T-helper 1 cell treated with Interleukin-12 subunit alpha and Interleukin-12 subunit beta and Interleukin-4 antibody, amounts not matched to agents 30 μg/mL and 1 μg/mL, for 36 hours (primary cell): ENCODE measurements around the gene LUZP1.

ENCODE experiments used
- H3K27ac Mint-ChIP-seq: one replicate; pipeline ENCODE4 v1.8.0; 2021; ENCODE audit warnings: mild to moderate bottlenecking, mixed read lengths
- H3K27me3 Mint-ChIP-seq: one replicate; pipeline ENCODE4 v1.8.0; 2021; ENCODE audit warnings: low read depth, mixed read lengths
- H3K36me3 Mint-ChIP-seq: one replicate; pipeline ENCODE4 v1.8.0; 2021; ENCODE audit warnings: low read depth, mixed read lengths
- H3K4me1 Mint-ChIP-seq: one replicate; pipeline ENCODE4 v1.8.0; 2021; ENCODE audit warnings: low read depth, mixed read lengths
- H3K4me3 Mint-ChIP-seq: one replicate; pipeline ENCODE4 v1.8.0; 2021; ENCODE audit warnings: mild to moderate bottlenecking, moderate library complexity, mixed read lengths
- H3K9me3 Mint-ChIP-seq: one replicate; pipeline ENCODE4 v1.8.0; 2021; ENCODE audit warnings: mixed read lengths

LUZP1 gene

DNA sequence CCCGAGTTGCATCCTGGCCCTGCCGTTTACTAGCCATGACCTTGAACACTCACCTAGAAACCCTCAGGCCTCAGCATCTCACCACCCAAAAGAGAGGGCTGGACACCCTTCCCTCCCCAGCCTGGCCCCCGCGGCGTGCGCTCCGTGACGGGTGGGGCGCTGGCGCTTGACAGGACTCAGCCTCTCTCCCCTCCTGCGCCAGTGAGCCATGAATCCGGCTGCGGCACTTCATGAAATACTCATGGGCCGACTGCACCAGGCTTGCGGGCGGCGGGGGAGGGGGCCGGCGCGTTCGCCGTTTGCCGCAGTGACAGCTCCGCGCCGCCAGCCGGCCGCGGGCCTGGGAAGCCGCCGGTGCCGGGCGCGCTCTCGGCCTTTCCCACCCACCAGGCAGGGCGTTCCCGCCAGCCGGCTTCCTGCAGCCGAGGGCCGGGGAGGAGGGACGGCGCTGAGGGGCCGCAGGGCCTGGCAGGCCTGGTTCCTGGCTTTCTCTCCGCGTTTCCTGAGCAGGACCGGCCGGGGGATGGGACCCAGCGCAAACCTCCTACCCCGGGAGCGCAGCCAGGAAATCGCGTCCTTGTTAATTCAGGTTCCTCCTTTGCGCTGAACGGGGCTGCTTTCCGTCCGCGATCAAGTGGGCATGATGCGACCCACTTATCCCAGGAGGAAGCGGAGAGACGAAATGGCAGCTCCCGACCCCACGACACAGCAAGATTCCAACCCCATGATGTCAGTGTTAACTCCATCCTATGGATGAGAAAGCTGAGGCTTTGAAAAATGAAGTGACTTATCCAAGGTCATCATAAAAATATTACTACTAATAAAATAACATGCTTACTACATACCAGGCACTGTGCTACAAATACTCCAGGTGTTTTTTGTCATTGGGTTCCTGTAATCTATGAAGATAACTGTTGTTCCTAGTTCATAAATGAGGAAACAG lies 9.1 kb upstream of the LUZP1 start:
- Mint-ChIP-seq H3K36me3 (no peaks in the 10 kb centered on the region), H3K4me1 (peaks cover 15% of the 10 kb centered on the region), H3K9me3 (no peaks in the 10 kb centered on the region), H3K27ac (no peak overlapping the region), H3K27me3 (peaks cover 11% of the 10 kb centered on the region), H3K4me3 (peak overlapping the region; percentile 73)

DNA sequence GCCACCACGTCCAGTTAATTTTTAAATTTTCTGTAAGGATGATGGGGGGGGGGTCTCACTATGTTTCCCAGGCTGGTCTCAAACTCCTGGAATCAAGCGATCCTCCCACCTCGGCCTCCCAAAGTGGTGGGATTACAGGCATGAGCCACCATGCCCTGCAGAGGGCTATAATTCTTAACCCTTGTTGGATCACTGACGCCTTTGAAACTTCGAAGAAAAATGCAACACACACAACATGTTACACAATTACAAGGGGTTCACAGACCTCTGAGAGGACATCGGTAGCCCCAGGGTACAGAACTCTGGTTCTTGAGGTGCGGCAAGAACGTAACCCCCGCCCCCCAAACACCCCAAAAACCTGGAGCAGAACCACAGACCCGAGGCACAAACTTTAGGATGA lies 8.4 kb upstream of the LUZP1 start:
- Mint-ChIP-seq H3K4me3 (peak overlapping the region; percentile 73), H3K27ac (no peak overlapping the region), H3K27me3 (peaks cover 11% of the 10 kb centered on the region), H3K4me1 (peaks cover 15% of the 10 kb centered on the region), H3K9me3 (no peaks in the 10 kb centered on the region), H3K36me3 (no peaks in the 10 kb centered on the region)

DNA sequence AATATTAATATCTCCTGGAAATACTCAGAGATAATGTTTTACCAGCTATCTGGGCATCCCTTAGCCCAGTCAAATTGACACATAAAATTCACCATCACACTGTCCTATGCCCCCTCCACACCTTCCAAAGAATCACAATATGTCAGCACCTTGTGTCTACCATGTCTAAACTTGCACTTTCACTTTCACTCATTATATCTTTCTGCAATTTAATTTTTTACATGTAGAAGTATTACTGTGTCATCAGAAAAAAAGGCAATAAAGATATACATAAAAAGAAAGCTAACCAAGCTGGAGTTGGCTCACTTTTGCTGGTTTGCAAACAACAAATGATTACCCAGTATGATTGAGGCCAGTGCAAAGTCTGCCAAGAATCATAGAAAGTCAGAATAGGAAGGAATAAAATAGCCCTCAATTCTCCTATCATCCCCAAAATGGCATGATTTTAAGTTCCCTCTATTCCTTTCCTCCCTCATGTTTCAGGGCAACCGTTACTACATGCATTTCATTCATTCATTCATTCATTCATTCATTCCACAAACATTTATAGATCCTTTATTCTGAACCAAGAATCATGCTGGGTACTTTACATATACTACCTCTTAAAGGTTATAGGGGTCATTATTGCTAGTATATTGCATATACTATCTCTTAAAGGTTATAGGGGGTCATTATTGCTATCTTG lies 5.9 kb upstream of the LUZP1 start:
- peaks cover 20% of the 10 kb centered on the region for H3K4me1 Mint-ChIP-seq
- H3K9me3 Mint-ChIP-seq = no peaks in the 10 kb centered on the region
- no peak overlapping the region for H3K27ac Mint-ChIP-seq
- no peak overlapping the region for H3K4me3 Mint-ChIP-seq
- no peaks in the 10 kb centered on the region for H3K36me3 Mint-ChIP-seq
- peaks cover 11% of the 10 kb centered on the region for H3K27me3 Mint-ChIP-seq

DNA sequence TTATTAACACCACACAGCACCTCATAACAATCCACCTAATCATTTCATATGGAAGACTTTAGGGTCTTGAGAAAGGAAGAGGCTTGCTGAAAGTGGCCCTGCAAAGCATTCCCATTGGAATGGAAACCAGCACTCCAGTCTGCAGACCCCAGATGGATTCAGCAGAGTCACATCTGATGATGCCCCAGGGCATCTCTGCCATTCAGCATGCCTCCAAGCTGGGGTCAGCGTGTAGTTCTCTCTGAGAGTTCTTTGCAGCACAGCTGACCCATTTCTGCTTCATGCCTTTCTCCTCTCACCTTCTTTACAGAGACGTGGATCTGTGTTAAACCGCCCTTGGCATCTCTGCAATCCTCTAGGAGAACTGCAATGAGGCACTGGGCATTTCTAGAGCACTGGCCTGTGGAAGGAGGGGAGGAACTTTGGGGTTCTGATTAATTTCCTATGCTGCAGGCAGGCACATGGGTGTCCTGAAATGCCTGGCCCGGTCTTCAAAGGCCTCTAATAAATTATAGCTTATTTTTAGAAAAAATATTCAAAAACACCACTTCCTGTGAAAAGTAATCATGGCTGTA lies 2.6 kb upstream of the LUZP1 start:
- no peaks in the 10 kb centered on the region for H3K9me3 Mint-ChIP-seq
- H3K27ac Mint-ChIP-seq = no peak overlapping the region

DNA sequence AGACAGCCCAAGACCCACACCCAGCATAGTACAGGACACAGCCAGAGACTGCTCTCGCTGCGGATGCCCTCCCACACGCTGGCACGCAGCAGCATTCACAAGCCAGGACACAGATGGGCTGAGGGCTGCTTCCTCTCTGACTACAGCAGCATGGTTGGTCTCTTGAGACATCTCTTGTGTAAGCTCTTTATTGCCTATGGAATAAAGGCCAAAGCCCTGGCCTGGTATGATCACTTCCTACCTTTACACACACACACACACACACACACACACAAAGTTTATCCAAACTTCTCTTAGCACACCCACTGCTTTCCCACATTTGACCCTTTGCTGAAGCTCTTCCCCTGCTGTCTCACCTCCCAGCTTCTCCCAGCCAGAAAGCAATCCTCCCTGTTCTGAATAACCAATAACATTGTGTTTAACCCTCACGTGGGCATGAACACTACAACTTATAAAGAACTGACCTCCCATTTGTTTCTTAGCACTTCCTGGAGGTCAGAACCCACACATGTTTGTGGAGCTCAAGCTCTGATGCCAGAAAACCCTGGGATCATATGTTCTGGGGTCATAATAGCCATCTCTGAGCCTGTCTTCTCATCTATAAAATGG lies 1.2 kb upstream of the LUZP1 start:
- Mint-ChIP-seq H3K9me3 (no peaks in the 10 kb centered on the region), H3K4me3 (peak overlapping the region; percentile 99), H3K27ac (peak overlapping the region; percentile 12), H3K36me3 (no peaks in the 10 kb centered on the region), H3K27me3 (peaks cover 3% of the 10 kb centered on the region), H3K4me1 (peaks cover 29% of the 10 kb centered on the region)

More for the DNA sequence above, 2.6 kb upstream of the LUZP1 start:
- Mint-ChIP-seq H3K36me3 (no peaks in the 10 kb centered on the region), H3K4me3 (no peak overlapping the region), H3K27me3 (peaks cover 6% of the 10 kb centered on the region), H3K4me1 (peaks cover 28% of the 10 kb centered on the region)

DNA sequence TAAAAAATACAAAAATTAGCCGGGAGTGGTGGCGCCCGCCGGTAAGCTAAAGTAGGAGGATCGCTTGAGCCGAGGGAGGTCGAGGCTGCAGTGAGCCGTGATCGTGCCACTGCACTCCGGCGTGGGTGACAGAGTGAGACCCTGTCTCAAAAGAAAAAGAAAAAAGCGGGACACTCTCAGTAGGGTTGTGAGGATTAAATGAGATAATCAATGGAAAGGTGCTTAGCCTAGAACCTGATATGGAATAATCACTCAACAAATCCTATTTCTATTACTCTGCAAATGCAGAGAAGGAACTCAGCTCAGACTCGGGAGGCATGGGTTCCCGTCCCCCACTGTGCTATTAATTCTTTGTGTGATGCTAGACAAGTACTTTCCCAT lies 529 bp upstream of the LUZP1 start:
- H3K27ac Mint-ChIP-seq = peak overlapping the region; percentile 93
- H3K27me3 Mint-ChIP-seq = peaks cover 3% of the 10 kb centered on the region
- H3K4me3 Mint-ChIP-seq = peak overlapping the region; percentile 99
- peaks cover 2% of the 10 kb centered on the region for H3K36me3 Mint-ChIP-seq
- H3K4me1 Mint-ChIP-seq = peaks cover 23% of the 10 kb centered on the region
- H3K9me3 Mint-ChIP-seq = no peaks in the 10 kb centered on the region

DNA sequence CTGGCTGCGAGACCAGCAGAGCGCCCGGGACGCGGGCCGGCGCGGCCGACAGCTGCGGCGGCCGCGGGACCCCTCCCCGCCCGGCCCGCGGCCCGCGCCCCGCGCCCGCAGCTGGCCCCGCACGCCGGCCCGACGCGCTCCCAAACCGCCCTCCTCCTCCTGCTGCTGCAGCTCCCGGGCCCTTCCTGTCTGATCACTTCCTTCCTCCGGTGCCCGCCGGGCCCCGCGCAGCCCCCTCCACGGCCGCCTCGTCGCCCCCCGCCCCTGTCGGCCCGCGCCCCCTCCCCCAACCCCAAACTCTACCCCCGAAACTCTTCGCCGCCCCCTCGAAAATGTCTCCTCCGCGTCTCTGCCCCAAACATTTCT lies 594 bp downstream of the LUZP1 start:
- Mint-ChIP-seq H3K27ac (peak overlapping the region; percentile 93), H3K9me3 (no peaks in the 10 kb centered on the region), H3K4me3 (peak overlapping the region; percentile 99), H3K27me3 (peaks cover 3% of the 10 kb centered on the region), H3K4me1 (peaks cover 21% of the 10 kb centered on the region), H3K36me3 (peaks cover 2% of the 10 kb centered on the region)

DNA sequence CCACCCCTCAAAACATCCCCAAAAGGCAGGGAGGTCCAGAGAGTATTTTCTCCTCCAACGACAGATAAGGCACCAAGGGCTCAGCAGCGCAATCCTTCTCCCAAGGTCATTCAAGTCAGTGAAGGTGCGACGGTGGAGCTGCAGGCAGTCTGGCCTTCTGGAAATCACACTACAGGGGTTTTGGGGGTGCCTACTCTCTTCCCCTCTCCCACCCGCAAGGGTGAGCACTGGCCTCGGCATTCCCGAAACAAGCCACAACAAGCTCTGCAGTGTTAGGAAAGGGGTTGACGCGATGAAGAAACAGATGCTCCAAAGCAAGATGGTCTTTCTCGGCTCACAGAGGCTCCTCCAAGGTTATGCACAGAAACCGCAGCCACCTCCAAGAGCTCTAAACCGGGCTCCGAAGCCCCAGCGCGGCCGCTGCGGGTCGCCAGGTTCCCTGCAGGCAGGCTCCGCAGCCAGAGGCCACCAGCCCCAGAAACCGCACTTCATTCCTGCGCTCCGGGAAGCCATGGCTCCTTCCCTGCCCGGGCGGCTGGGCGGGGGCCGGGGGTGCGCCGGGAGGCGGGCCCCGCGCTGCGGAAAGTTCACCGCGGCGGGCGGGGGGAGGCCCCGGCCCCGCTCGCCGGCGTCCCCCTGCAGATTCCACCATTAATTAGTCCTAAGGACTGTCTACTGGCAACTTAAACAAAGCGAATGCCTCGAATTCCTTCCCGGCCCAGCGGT lies 1.1 kb downstream of the LUZP1 start:
- Mint-ChIP-seq H3K27me3 (peaks cover 3% of the 10 kb centered on the region), H3K4me3 (peak overlapping the region; percentile 99), H3K4me1 (peaks cover 21% of the 10 kb centered on the region), H3K36me3 (peaks cover 2% of the 10 kb centered on the region), H3K27ac (no peak overlapping the region), H3K9me3 (no peaks in the 10 kb centered on the region)

DNA sequence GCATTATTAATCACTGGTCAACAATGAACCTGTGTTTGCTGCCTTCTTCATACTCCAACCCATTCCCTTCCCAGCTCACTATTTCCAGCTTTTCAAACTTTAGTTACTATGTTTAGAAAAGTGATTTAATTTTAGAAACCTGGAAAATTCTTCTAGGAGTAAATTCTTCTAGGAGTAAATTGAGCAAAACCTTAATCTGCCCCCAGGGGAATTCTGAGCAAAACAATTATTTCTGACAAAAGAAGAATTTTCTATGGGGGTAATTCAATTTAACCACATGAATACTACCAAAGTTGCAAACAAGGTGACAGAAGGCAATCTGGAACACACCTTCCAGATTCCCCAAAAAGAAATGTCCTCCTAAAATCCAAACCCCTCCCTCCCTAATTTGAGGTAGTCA lies 1.8 kb downstream of the LUZP1 start:
- no peaks in the 10 kb centered on the region for H3K9me3 Mint-ChIP-seq
- peaks cover 21% of the 10 kb centered on the region for H3K4me1 Mint-ChIP-seq
- peaks cover 2% of the 10 kb centered on the region for H3K36me3 Mint-ChIP-seq
- H3K27me3 Mint-ChIP-seq = peaks cover 3% of the 10 kb centered on the region
- H3K4me3 Mint-ChIP-seq = peak overlapping the region; percentile 77
- no peak overlapping the region for H3K27ac Mint-ChIP-seq

DNA sequence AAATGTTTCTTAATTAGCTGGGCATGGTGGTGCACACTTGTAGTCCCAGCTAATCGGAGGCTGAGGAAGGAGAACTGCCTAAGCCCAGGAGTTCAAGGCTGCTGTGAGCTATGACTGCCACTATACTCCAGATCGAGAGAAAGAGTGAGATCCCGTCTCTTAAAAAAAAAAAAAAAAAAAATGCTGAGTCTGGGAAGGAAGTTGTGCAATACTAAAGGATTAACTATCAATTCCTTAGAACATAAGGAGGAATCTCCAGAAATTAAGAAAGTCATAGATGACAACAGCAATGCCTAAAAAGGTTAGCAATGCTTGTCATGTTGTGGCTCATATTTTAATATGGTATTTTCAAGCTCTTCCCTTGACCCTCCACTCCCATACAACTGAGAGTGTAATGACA lies 5.3 kb downstream of the LUZP1 start:
- Mint-ChIP-seq H3K36me3 (peaks cover 2% of the 10 kb centered on the region), H3K27ac (no peak overlapping the region), H3K4me3 (no peak overlapping the region), H3K9me3 (no peaks in the 10 kb centered on the region), H3K4me1 (peaks cover 11% of the 10 kb centered on the region), H3K27me3 (peaks cover 3% of the 10 kb centered on the region)

DNA sequence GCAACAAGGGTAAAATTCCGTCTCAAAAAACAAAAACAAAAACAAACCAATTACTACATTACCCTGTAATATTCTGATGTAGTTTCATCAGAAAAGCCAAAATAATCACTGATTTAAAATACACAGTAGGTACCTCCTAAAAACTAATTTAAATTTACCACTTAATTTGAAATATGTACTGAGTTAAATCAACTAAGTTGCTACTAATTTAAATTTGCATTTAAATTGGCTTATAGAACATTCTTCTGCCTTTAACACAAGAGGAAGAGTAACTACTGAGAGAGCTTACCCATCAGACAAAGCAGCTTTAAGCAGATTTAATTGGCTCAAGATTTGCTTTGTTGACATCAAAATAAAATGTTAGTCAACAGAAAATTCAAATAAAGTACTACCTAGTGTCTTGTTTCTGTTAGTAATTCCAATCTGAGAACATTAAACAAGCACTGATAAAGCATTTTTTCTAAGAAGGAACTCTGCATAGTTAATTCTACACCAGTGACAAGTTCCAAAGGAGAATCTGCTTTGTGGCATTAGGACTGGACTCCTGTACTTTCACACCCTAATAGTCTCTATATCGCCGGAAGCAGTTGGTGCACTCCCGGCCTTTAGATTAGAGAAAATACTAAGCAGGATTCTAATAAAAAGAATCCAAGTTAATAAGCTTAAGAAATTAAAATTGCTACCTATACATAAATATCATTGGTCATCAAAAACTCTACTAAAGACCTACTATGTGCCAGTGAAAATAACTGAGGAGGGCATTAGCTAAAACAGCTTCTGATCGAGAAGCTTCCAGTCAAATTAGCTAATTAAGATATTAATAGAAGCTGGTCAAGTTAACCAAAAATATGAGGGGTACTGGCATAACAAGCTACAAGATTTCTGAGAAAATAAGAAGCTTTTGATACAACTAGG lies 8.4 kb downstream of the LUZP1 start:
- Mint-ChIP-seq H3K4me3 (no peak overlapping the region), H3K27ac (no peak overlapping the region), H3K36me3 (peaks cover 2% of the 10 kb centered on the region), H3K4me1 (peaks cover 2% of the 10 kb centered on the region), H3K27me3 (no peaks in the 10 kb centered on the region), H3K9me3 (no peaks in the 10 kb centered on the region)

DNA sequence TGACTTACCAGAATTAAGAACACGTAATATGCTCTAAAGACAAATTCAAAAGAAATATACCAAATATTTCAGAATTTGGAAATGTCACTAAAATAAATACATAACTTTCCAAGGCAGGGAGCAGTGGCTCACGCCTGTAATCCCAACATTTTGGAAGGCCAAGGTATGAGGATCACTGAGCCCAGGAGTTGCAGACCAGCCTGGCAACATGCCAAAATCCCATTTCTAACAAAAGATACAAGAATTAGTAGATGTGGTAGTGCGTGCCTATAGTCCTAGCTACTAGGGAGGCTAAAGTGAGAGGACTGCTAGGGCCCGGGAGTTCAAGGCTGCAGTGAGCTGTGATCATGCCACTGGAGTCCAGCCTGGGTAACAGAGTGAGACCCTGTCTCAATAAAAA lies 11.7 kb downstream of the LUZP1 start:
- H3K27me3 Mint-ChIP-seq = no peaks in the 10 kb centered on the region
- H3K4me1 Mint-ChIP-seq = peaks cover 4% of the 10 kb centered on the region
- no peak overlapping the region for H3K27ac Mint-ChIP-seq
- peaks cover 4% of the 10 kb centered on the region for H3K36me3 Mint-ChIP-seq
- H3K9me3 Mint-ChIP-seq = no peaks in the 10 kb centered on the region
- no peak overlapping the region for H3K4me3 Mint-ChIP-seq

DNA sequence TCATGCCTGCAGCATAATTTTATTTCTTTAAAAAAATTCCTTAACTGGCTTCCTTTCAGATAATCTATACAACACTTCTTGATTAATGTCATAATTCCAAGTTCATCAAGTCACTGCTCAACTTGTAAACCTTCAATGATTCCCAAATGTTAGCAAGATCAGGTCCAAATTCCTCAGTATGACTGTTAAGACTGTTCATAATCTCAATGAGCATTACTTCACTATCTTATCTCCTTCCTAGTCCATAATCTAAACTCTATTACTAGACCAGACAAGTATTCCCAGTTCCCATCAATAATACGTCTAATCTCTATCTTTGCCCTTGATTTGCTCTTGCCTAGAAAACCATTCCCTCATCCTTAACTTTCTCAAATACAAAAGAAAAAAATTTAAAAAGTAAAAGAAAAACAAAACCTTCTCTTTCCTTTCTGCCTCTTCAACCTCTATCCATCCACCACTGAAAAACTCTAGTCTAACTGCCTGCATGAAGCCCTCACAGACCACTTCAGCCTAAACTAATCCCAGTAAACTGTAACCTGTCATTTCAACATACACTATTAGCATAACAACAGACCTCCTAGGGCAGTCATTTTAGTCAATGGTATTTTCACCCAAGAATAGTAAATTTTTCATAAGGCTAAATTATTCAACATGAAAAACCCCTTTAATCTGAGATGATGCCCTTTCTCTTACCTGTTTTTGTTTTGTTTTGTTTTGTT lies 15.5 kb downstream of the LUZP1 start:
- no peak overlapping the region for H3K4me3 Mint-ChIP-seq
- H3K9me3 Mint-ChIP-seq = no peaks in the 10 kb centered on the region
- peaks cover 4% of the 10 kb centered on the region for H3K36me3 Mint-ChIP-seq
- peaks cover 11% of the 10 kb centered on the region for H3K4me1 Mint-ChIP-seq
- H3K27me3 Mint-ChIP-seq = no peaks in the 10 kb centered on the region
- no peak overlapping the region for H3K27ac Mint-ChIP-seq
